NCI-H2107 treated with DMSO at 0.1 percent for 48 hours (cell line): Measurements from ENCODE around the gene GBX1.

ENCODE experiments used
- DNase-seq: peaks from one replicate; lab custom pipeline; 2025; ENCODE audit not compliant: unreplicated experiment; lab: John Stamatoyannopoulos, UW

The GBX1 gene

DNA sequence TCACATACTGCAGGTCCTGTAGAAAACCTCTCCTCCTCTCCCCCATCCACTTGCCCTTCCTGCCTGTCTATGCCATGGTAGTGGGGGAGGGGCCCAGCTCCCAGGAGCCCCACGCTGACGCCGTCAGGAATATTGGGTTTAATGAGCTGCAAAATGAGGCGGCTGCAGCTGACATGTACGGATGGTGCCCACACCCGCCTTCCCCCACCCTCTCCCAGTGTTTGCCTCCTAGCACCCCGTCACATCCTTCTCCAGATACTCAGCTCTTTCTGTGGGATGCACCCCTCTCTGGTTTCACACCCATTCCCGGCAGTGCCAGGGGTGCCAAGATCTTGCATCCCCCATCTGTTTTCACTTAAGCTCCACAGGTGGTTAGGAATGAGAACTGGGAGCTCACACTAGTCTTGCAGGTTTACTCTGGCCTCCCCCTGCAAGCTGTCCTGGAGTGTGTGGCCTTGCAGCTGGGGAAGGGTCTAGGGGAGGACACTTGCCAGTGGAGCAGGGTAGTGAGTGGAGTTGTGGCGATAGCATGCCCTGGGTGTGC lies 26.1 kb downstream of the GBX1 start:
- no peak for DNase-seq

GRCh38 chr7:151140826-151141225 lies 26.7 kb downstream of the GBX1 start:
- no peak for DNase-seq

DNA sequence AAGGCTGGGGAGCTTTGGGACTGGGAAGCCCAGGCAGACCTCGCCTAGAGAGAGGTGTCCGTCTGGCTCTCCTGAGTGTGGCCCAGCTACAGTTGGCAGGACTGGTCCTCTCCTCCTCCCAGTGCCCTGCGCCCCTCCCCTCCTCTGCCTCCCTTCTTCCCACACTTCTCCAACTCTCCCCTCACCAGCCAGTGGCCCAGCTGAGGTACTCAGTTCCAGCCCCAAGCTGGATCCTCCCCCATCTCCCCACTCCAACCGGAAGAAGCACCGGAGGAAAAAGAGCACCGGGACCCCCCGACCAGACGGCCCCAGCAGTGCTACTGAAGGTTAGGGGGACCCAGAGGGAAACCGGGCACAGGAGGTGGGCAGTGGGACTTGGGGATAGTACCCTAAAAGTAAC lies 27.7 kb downstream of the GBX1 start:
- no peak for DNase-seq

- no peak for DNase-seq
Observed at GRCh38 chr7:151139071-151139790, 28.3 kb downstream of the GBX1 start.

DNA sequence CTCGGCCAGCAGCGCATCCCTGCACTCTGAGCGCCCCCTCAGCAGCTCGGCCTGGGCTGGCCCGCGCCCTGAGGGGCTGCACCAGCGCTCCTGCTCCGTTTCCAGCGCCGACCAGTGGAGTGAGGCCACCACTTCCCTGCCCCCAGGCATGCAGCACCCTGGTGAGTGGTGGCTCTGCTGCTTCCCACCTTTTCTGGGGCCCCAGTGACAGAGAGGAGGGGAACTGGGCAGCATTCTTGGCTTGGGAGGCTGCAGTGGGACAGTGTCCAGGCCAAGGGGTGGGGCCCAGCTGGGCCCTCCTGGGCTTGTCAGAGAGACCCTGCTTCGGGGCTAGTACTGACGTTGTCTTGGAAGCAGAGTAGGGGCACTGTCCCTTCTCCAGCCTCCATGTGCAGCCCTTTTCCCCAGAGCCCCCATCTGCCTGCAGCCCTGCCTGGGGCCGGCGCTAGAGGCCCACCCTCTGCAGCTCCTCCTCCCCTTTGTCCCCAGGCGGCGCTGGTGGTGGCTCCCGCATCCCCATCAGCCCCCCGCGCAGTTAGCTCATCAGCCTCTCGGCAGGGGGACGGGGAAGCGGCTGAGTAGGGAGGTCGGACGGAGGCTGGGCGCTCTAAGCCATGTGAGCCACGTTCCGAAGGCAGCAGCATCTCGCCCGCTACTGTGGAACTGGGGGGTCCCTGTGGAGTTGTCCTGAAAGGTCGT lies 29.2 kb downstream of the GBX1 start:
- no peak for DNase-seq

- DNase-seq, result no peak
Observed at GRCh38 chr7:151137791-151138152, 29.7 kb downstream of the GBX1 start.

DNA sequence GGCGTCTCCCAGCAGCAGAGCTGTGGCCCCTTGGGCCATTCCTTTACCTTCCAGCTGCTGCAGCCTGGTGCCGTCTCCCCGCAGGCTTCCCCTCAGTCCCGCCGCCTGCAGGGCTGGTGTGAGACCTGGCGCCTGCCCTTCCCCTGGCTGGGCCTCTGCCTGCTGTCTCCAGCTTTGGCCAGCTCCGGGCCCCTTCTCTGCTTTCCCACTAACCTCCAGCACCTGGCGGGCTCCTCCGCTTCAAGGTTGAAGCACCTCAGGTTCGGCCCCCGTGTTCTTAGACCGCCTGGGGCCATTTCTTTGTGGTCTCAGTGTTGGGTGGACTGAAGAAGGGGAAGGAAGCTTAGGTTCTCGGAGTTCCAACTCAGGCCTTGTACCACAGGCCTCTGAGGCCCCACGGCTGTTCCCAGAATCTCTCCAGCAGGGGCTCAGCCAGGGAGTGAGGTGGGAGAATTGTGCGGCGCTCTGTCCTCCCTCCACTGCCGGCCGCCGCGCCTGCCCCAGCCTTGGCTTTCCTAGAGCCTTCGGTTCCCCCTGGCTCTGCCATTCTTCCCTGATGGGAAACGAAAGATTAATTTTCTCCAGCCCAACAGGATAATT lies 30.3 kb downstream of the GBX1 start:
- DNase-seq, result no peak

- no peak for DNase-seq
Observed at GRCh38 chr7:151135866-151136843, 31.3 kb downstream of the GBX1 start.

DNA sequence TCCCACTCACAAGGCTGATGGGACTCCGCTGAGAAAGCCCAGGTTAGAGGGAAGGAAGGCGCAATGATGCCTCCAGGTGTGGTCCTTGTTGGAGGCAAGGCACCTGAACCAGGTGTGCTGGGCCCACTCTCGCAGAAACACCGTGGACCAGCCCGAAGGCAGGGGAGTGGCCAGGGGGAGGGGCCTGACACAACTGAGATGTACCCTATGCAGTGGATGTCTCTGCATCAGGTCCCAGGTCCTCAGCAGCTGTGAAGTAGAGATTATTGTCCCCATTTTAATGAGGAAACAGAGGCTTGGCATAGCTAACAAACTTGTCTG lies 32.0 kb downstream of the GBX1 start:
- DNase-seq, result no peak

GRCh38 chr7:151134743-151135524 lies 32.6 kb downstream of the GBX1 start:
- no peak for DNase-seq

GRCh38 chr7:151133986-151134742 lies 33.3 kb downstream of the GBX1 start:
- DNase-seq, result no peak

DNA sequence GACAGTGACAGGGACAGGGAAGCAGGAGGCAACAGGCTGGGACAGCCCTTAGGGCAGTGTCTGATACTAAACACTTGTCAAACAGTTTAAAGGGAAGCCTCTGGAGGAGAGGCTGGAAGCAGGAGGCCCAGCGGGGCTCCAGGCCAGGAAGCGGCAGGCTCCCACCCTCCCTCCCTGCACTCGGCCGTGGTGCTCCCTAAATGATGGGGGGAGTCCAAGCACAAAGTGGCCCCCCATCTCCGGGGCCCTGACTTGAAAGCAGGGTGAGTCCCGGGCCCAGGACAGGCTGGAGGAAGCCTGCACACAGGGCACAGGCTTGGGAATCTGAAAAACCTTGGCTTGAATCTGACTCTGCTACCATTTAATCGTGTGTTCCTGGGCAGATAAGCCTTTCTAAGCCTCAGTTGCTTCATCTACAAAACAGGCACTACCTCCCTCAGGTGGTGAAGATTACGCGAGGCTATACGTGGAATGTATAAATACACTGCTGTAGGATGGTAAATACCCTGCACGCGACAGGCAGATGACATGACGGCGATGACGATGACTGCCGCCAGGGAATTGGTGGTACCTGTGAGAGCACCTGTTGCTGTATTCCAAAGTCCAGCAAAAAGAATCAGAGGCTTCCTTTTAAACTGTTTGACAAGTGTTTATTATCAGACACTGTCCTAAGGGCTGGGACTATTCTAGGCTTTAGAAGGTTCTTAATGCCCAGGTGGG lies 34.1 kb downstream of the GBX1 start:
- DNase-seq, result no peak

- DNase-seq, result no peak
Observed at GRCh38 chr7:151132461-151133205, 34.9 kb downstream of the GBX1 start.

GRCh38 chr7:151131592-151132293 lies 35.8 kb downstream of the GBX1 start:
- DNase-seq, result no peak

DNA sequence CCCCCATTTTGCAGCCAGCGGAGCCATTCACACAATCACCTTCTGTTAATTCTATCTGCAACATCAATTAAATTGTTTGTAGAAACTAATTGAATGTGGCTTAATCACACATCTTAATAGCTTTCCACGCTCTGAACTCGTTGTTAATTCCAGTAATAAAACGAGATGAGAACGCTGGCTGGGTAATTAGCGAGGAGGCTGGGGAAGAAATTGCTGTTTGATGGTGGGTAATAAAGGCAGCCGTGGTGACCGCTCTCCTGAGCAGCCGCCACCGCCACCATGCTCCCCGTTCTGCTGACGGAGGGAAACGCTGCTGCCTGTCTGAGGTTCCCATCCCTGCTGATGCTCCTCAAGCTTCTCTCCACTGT lies 36.3 kb downstream of the GBX1 start:
- DNase-seq, result no peak

GRCh38 chr7:151130741-151131157 lies 36.7 kb downstream of the GBX1 start:
- DNase-seq, result no peak

GRCh38 chr7:151129960-151130591 lies 37.4 kb downstream of the GBX1 start:
- DNase-seq, result no peak
